C4-2B (cell line): ENCODE data around the gene WDR5.

Source experiments
- ZFX ChIP-seq: fragments of 450-650 bp; IDR thresholded peaks from 2 replicates; pipeline ENCODE4 v1.6.1; 2017
- TF ChIP-seq, protein P1 (sequence below): fragments of 450-650 bp; conservative IDR thresholded peaks from 2 replicates; pipeline ENCODE4 v1.5.1; 2017; ENCODE audit warnings: mild to moderate bottlenecking

GRCh38 chr9:134175291-134175807 is 39.5 kb downstream of the WDR5 start:
- TF ChIP-seq, protein P1, sequence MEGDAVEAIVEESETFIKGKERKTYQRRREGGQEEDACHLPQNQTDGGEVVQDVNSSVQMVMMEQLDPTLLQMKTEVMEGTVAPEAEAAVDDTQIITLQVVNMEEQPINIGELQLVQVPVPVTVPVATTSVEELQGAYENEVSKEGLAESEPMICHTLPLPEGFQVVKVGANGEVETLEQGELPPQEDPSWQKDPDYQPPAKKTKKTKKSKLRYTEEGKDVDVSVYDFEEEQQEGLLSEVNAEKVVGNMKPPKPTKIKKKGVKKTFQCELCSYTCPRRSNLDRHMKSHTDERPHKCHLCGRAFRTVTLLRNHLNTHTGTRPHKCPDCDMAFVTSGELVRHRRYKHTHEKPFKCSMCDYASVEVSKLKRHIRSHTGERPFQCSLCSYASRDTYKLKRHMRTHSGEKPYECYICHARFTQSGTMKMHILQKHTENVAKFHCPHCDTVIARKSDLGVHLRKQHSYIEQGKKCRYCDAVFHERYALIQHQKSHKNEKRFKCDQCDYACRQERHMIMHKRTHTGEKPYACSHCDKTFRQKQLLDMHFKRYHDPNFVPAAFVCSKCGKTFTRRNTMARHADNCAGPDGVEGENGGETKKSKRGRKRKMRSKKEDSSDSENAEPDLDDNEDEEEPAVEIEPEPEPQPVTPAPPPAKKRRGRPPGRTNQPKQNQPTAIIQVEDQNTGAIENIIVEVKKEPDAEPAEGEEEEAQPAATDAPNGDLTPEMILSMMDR = no peak
- TF ChIP-seq ZFX = no peak
